Subcutaneous adipose tissue (tissue), 4 donors: ENCODE measurements around the gene SERPINA4. TPM values are rescaled to one million over a fixed set of nuclear protein-coding genes. Genes with fewer than 3 reads are reported as not detected.

Experiments used
- total RNA-seq, 4 donors: library from RNA; depleted of rRNA; stranded (reverse); fragments of >200 nt; gene quantifications; one replicate each; pipeline ENCODE4 v1.1.0, GENCODE V29; 2016
- TF ChIP-seq, protein P1 (sequence below): fragments of 450-650 bp; IDR thresholded peaks from one replicate; pipeline ENCODE4 v1.5.1; 2016; ENCODE audit warnings: low read depth, mild to moderate bottlenecking, control low read depth, antibody characterized with exemption, moderate library complexity

Gene SERPINA4
- total RNA-seq, 4 donors from 2014 or later: not detected

DNA sequence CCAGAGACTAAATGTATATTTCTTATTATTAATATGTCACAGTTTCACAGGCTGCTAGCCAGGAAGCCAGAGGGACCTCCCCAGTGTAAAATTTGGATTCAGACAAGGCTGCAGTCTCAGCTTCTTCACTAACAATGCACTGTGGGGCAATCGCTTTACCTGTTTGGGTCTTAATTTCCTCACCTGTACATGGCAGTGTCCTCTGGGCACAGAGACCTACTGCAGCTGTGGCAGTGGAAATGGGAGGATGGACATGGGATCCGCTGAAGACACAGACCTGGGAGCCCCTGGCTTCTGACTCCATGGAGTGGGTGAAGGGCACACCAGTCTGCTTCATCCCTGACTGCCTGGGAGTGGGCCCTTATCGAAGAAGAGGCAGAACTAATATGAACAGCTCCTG, 13.1 kb downstream of the SERPINA4 start:
- TF ChIP-seq, protein P1, sequence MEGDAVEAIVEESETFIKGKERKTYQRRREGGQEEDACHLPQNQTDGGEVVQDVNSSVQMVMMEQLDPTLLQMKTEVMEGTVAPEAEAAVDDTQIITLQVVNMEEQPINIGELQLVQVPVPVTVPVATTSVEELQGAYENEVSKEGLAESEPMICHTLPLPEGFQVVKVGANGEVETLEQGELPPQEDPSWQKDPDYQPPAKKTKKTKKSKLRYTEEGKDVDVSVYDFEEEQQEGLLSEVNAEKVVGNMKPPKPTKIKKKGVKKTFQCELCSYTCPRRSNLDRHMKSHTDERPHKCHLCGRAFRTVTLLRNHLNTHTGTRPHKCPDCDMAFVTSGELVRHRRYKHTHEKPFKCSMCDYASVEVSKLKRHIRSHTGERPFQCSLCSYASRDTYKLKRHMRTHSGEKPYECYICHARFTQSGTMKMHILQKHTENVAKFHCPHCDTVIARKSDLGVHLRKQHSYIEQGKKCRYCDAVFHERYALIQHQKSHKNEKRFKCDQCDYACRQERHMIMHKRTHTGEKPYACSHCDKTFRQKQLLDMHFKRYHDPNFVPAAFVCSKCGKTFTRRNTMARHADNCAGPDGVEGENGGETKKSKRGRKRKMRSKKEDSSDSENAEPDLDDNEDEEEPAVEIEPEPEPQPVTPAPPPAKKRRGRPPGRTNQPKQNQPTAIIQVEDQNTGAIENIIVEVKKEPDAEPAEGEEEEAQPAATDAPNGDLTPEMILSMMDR: no peak

DNA sequence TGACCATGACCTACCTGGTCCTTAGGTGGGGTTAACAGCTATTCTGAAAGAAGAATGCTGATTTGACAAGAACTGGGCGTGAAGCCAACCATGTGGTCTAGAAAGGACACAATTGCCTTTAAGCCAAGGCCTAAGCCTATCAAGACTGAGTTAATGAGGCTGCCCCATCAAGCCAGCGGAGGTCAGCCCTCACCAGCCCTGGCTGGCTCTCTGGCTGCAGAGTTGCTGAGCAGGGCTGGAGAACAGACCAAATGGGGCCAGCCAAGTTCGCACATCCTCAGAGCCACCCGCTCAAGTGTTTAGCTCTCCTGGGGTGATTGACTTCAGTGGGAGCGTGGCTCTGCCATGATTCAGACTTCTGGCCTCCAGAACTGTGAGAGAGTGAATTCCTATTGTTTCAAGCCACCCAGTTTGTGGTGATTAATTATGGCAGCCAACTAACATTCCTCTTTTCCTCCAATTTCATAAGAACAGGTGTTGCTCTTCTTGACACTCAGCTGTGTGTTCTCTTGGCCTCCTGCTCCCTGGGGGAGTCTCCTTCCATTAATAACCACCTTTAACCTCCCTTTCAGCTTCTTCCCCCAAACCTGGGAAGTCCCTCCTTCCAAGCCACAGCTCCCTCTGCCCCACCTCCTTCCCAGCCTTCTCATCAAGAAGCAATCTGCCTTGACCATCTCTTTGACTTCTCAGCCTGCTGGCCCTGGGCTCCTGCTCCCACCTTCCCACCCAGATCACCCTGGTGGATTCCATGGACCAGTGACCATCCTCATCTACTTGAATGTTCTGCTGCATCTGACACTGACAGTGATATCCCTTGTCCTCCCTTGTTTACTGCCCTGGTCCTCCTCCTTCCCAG, 14.7 kb downstream of the SERPINA4 start:
- TF ChIP-seq, protein P1: no peak

DNA sequence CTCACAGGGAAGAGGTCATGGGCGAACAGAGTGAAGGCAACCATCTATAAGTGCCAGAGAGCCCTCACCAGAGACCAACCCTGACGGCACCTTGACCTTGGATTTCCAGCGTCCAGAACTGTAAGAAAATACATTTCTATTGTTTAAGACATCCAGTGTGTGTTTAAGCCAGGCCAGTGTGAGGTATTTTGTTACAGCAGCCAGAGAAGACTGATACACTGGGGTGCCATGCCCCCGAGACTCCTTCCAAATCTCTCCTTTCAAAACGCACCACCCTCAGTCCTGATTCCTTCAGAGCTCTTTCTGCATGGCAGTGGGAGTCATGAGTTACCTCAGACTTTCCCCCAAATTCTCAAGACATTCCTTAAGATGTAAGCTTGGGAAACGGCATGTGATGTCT, 17.5 kb downstream of the SERPINA4 start:
- TF ChIP-seq, protein P1: no peak

DNA sequence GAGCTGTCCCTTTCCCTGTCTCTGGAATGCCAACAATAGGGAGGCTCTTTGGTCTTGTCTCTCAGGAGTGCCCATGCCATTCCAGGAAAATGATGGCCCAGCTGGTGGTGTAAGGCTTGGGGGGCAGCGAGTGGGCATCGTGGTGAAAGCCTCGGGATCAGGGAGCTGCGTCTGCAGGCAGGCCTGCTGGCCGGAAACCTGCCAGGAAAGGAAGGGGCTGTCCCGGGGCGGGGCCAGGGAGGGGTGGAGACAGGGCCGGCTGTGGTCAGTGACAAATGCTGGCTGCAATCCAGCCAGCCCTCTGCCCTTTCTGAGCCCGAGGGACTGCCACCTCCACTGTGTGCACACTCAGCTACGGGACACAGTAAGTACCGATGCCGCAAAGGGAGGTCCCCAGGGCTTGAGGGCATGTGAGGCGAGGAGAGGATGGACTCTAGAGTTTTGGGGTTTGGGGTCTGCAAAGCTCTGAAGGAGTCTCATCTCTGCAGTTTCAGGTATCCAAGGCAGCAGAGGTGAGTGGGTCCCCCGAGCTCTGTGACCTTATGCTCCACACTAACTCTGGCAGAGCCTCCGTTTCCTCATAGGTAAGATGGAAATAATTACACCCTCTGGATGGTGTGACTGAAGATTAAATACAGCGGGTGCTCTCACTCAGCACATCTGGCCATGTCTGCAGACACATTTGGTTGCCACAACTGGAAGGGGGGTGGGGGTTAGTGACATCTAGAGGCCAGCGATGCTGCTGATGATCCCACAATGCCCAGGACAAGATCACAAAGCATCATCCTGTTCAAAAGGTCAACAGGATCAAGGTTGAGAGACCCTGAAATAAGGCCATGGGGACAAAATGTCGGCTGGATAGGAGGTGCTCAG, 20.1 kb downstream of the SERPINA4 start, which contains the start of gene SERPINA5:
SERPINA5 (plus strand) TSS at position 300 of the 873 bp plus-strand sequence. CDS start 5,937 bp downstream, outside the sequence.
- TF ChIP-seq, protein P1: no peak

DNA sequence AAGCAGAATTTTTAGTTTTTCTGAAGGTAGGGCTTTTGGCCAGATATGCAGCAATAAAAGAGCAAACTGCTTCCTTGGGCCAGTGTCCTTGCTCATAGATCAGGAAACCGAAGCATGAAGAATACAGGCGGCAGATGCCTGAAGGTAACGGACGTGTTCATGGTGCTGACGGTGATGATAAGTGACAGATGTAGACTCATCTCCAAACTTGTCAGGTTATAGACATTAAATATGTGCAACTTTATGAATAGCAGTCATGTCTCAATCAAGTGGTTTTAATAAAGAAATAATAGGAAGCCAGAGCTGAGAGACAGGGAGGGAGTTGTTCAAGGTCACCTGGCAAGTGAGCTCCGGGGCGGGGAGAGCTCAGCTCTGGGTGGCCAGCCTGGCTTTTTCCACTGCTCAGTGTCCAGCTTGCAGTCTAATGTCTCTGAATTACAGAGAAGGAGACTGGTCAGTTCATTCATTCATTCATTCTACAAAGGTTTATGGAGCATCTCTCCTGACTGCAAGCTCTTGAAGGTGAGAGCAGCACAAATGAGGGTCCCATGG, 21.0 kb downstream of the SERPINA4 start:
- TF ChIP-seq, protein P1: no peak

DNA sequence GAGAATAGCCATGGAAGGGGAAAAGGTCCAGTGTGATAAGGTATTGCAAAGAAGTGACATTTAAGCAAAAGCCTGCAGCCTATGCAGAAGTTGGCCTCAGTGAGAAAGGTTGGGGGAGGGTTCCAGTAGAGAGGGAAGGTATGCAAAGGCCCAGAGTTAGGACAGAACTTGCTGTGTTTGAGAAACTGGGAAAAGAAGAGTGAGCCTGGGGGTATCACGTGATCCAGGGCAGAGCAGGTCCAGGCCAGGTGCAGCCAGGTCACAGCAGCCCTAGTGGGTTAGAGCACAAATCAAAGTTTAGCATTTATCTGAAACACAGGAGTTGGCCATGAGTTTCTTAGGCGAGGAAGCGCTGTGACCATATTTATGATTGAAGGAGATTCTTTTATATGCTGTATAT, 21.6 kb downstream of the SERPINA4 start:
- TF ChIP-seq, protein P1: no peak
